NCI-H510A treated with DMSO at 0.1 percent for 48 hours (cell line): ENCODE measurements around the gene CDC37.

Experiments
- DNase-seq: peaks from one replicate; lab custom pipeline; 2025; lab: John Stamatoyannopoulos, UW

CDC37 gene

DNA sequence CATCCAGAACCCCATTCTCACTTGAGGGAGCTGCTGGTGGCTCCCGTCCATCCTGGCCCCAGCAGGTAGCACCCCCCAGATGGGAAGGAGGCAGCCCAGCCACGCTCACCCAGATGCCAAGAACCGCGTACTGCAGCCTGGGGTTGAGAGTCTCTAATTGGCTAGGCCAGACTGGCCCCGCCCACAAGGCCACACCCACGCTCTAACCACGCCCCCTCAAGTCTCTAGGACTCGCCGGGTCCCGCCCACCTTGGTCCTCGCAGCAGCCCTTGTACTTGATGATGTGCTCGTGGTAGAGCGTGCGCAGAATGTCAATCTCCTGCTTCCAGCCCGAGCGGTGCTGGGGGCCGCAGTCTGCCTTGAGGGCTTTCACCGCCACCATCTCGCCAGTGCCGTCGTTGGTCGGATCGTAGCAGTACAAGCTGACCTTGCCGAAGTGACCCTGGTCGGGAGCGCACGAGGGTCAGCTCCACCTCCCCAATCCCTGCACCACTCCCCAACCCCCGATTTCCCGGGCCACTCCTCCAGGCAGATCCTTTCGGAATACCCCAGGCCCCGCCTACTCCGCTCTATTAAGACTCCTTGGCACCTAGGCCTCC lies 49.5 kb downstream of the CDC37 start:
- DNase-seq: no peak

GRCh38 chr19:10352764-10353671 lies 50.3 kb downstream of the CDC37 start:
- DNase-seq: no peak

DNA sequence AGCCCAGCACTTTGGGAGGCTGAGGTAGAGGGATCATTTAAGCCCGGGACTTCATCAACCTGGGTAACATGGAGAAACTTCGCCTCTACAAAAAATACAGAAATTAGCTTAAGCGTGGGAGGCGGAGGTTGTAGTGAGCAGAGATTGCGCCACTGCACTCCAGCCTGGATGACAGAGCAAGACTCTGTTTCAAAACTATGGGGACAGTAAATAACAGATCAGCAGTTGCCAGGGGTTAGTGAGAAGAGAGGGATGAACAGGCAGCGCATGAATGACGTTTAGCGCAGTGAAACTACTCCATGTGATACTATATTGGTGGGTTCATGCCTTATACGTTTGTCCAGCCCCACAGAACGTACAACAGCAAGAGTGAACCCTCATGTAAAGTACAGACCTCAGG lies 56.8 kb downstream of the CDC37 start:
- no peak for DNase-seq

DNA sequence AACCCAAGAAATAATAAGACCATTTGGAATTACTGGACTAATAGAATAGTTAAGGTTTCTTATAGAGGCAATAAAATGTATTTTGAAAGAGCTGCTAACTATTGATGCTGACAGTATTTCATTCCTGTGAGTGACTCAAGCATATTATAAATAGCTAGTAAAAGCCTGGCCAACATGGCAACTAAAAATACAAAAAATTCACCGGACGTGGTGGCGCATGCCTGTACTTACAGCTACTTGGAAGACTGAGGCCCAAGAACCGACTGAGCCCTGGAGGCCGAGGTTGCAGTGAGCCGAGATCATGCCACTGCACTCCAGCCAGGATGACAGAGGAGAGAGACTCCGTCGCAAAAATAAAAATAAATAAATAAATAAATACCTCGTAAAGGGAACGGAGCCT lies 58.6 kb downstream of the CDC37 start:
- no peak for DNase-seq

DNA sequence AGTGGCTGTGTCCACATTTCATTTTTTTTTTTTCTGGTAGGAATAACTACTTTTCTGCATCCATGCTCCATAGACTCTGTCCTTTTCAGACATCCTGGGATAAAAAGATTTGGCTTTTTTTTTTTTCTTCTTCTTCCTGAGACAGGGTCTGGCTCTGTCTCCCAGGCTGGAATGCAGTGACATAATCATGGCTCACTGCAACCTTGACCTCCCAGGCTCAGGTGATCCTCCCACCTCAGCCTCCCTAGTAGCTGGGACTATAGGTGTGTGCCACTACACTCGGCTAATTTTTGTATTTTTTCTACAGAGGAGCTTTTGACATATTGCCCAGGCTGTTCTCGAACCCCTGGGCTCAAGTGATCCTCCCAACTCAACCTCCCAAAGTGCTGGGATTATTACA lies 59.8 kb downstream of the CDC37 start:
- no peak for DNase-seq
